Measurements from ENCODE around the gene ACOXL.

- TF ChIP-seq CTCF (IDR thresholded peaks at IDR 0.05; ENCODE audit: insufficient read depth, low read depth, low read length) (no peak), EZH2 (IDR thresholded peaks at IDR 0.05; ENCODE audit: insufficient read depth, low read length) (no peak)
These were observed 263.5 kb downstream of the ACOXL start for GRCh38 chr2:110995911-110996310.

All from astrocyte (in vitro differentiated cells and primary cell).